Rectal smooth muscle tissue (tissue), 1 donor: ENCODE results near the gene TELO2.
A peak's percentile ranks its signal among the peaks of the same experiment; 100 is the strongest.

ENCODE experiments used
- H3K27ac ChIP-seq: one replicate; pipeline ENCODE4 v1.7.0; 2013; ENCODE audit warnings: low read depth, low read length, inconsistent platforms
- H3K27me3 ChIP-seq: one replicate; pipeline ENCODE4 v1.7.0; 2013; ENCODE audit warnings: low read length; ENCODE audit not compliant: control insufficient read depth, insufficient read depth
- H3K36me3 ChIP-seq: one replicate; pipeline ENCODE4 v1.7.0; 2013; ENCODE audit warnings: low read length; ENCODE audit not compliant: control insufficient read depth, insufficient read depth
- H3K4me1 ChIP-seq: one replicate; pipeline ENCODE4 v1.7.0; 2013; ENCODE audit warnings: low read length; ENCODE audit not compliant: control insufficient read depth, insufficient read depth
- H3K4me3 ChIP-seq: one replicate; pipeline ENCODE4 v1.7.0; 2013; ENCODE audit warnings: low read length
- H3K9ac ChIP-seq: one replicate; pipeline ENCODE4 v1.7.0; 2013; ENCODE audit warnings: low read length

Gene TELO2

GRCh38 chr16:1534021-1535020 is 41.2 kb downstream of the TELO2 start:
- peak overlapping the region; percentile 76 for H3K4me3 ChIP-seq
- H3K27ac ChIP-seq = peak overlapping the region; percentile 95
- peaks cover 36% of the 10 kb centered on the region for H3K4me1 ChIP-seq
- H3K9ac ChIP-seq = peak overlapping the region; percentile 69
- no peaks in the 10 kb centered on the region for H3K27me3 ChIP-seq
- peaks cover 9% of the 10 kb centered on the region for H3K36me3 ChIP-seq

- no peaks in the 10 kb centered on the region for H3K27me3 ChIP-seq
- H3K36me3 ChIP-seq = peaks cover 11% of the 10 kb centered on the region
- H3K4me3 ChIP-seq = peak overlapping the region; percentile 76
- H3K4me1 ChIP-seq = peaks cover 34% of the 10 kb centered on the region
- peak overlapping the region; percentile 95 for H3K27ac ChIP-seq
- H3K9ac ChIP-seq = no peak overlapping the region
Measured at GRCh38 chr16:1535391-1536291, 42.5 kb downstream of the TELO2 start.

- Histone ChIP-seq H3K27ac (no peak overlapping the region), H3K9ac (no peak overlapping the region), H3K4me1 (peaks cover 24% of the 10 kb centered on the region), H3K4me3 (no peak overlapping the region), H3K36me3 (peaks cover 11% of the 10 kb centered on the region), H3K27me3 (no peaks in the 10 kb centered on the region)
Measured at GRCh38 chr16:1536601-1537000, 43.4 kb downstream of the TELO2 start.

- Histone ChIP-seq H3K27me3 (no peaks in the 10 kb centered on the region), H3K9ac (no peak overlapping the region), H3K4me1 (peaks cover 19% of the 10 kb centered on the region), H3K27ac (no peak overlapping the region), H3K4me3 (no peak overlapping the region), H3K36me3 (peaks cover 11% of the 10 kb centered on the region)
Measured at GRCh38 chr16:1537138-1537577, 44.0 kb downstream of the TELO2 start.

DNA sequence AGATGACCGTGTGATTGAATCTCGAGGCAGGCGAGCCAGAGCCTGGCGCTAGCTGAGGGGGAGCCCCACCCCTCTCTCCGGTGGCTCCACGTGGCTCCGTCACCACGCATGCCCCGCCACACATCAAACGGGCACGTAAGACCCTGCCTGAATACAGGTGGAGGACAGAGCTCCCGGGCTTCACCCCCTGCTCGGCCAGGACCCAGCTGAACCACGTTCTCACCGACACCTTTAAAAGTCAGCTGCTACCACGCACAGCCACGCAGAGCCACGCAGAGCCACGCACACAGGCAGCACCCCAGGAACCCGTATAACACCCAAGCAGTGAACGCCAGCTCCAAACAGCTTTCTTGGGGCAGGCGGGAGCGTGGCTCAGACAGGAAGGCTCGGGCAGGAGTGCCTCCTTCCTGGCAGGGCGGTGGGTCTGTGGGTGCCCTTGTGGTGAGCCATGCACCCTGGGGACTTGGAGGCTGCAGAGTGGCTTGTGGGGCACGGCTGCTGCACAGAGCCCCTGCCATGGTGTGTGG is 44.7 kb downstream of the TELO2 start:
- Histone ChIP-seq H3K36me3 (peaks cover 11% of the 10 kb centered on the region), H3K4me3 (no peak overlapping the region), H3K27ac (peak overlapping the region; percentile 0), H3K27me3 (no peaks in the 10 kb centered on the region), H3K9ac (no peak overlapping the region), H3K4me1 (peaks cover 15% of the 10 kb centered on the region)

GRCh38 chr16:1538804-1539520 is 45.8 kb downstream of the TELO2 start:
- Histone ChIP-seq H3K27ac (no peak overlapping the region), H3K4me1 (peaks cover 8% of the 10 kb centered on the region), H3K9ac (no peak overlapping the region), H3K36me3 (peaks cover 11% of the 10 kb centered on the region), H3K27me3 (no peaks in the 10 kb centered on the region), H3K4me3 (no peak overlapping the region)

DNA sequence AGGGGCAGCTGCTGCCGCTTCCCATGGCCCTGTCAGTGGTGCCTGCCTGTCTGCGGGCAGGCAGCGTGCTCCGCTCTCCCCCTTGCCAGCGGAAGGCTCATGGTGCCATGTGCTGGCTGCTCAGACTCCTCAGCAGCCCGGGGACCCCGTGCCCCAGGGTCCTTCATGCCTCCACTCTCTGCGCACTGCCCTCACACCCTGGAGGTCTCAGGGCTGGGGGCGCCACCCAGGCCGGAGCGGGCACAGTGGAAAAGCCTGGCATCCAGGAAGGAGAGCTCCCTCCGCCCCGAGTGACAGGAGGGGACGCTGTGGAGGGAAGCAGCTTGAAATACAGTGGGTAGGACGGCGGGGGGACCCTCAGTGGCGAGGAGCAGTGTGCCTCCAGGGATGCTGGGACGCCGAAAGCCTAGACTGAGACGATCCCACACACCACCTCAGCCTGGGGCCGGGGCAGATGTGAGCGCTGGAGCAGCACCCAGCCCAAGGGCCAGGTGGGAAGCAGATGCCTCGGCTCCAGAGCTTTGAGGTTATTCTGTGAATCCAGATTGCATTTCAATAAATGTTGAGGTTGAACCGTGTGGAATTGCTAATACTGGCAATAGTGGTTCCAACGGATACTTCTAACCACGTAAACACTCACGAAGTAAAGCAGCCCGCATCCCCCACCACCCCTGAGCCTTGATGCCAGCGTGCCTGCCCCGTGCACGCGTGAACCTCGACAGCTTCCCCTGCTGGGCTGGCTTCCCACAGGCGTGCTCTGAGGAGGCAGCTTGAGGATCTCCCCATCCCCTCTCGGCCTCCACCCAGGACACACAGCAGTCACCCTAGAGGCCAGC is 46.8 kb downstream of the TELO2 start:
- Histone ChIP-seq H3K36me3 (peaks cover 11% of the 10 kb centered on the region), H3K4me1 (peaks cover 10% of the 10 kb centered on the region), H3K27ac (no peak overlapping the region), H3K9ac (no peak overlapping the region), H3K4me3 (no peak overlapping the region), H3K27me3 (no peaks in the 10 kb centered on the region)

- Histone ChIP-seq H3K4me1 (peaks cover 15% of the 10 kb centered on the region), H3K36me3 (peaks cover 11% of the 10 kb centered on the region), H3K4me3 (no peak overlapping the region), H3K27me3 (no peaks in the 10 kb centered on the region), H3K9ac (no peak overlapping the region), H3K27ac (no peak overlapping the region)
Measured at GRCh38 chr16:1540556-1540855, 47.3 kb downstream of the TELO2 start.

- H3K4me3 ChIP-seq = no peak overlapping the region
- H3K36me3 ChIP-seq = peaks cover 11% of the 10 kb centered on the region
- peaks cover 21% of the 10 kb centered on the region for H3K4me1 ChIP-seq
- H3K27ac ChIP-seq = no peak overlapping the region
- H3K9ac ChIP-seq = no peak overlapping the region
- no peaks in the 10 kb centered on the region for H3K27me3 ChIP-seq
Measured at GRCh38 chr16:1541293-1542165, 48.4 kb downstream of the TELO2 start.

DNA sequence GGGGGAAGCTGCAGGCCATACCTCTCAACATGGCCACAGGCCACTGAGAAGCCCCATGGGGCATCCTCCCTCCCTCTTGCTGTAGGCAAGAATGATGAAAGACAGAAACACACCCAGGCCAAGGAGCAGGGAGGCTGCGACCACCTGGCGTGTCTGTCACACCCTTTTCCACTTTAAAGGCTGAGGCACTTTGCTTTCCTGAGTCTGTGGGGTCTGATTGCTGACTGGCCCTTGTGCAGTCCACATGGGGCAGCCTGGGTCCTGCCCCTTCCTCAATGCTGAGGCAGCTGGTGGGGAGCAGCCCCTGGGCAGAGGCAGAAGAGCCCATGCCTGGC is 49.0 kb downstream of the TELO2 start:
- H3K36me3 ChIP-seq = peaks cover 11% of the 10 kb centered on the region
- H3K4me1 ChIP-seq = peaks cover 21% of the 10 kb centered on the region
- H3K27ac ChIP-seq = no peak overlapping the region
- no peak overlapping the region for H3K9ac ChIP-seq
- no peak overlapping the region for H3K4me3 ChIP-seq
- H3K27me3 ChIP-seq = no peaks in the 10 kb centered on the region

DNA sequence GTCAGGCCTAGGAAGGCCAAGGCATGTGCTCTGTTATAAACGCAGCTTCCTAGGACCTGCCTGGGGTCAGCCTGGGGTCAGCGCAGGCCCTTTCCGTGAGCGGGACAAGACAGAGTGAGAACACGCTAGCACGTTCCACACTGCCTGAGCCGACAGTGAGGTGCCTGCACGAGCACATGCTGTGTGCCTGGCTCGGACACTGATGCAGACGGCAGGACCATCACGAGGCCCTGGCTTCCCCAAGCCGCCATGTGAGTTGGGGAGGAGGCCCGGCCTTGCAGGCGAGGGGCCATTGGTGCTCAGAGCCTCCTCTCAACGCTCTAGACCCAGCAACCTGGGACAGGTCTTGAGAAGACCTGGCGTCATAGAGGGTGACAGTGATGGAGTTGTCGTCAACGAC is 49.4 kb downstream of the TELO2 start:
- Histone ChIP-seq H3K4me1 (peaks cover 21% of the 10 kb centered on the region), H3K9ac (no peak overlapping the region), H3K4me3 (no peak overlapping the region), H3K27me3 (no peaks in the 10 kb centered on the region), H3K36me3 (peaks cover 11% of the 10 kb centered on the region), H3K27ac (no peak overlapping the region)
